Activated CD4-positive, alpha-beta T cell treated with anti-CD3 and anti-CD28 coated beads, Interleukin-2, amount 50 U/mL, for 48 hours (primary cell): ENCODE measurements around the gene CLCN5.

Source experiments
- DNase-seq, 2 experiments: peaks; one replicate each; pipeline ENCODE4 v3.0.0-alpha.2; 2020

Gene CLCN5

DNA sequence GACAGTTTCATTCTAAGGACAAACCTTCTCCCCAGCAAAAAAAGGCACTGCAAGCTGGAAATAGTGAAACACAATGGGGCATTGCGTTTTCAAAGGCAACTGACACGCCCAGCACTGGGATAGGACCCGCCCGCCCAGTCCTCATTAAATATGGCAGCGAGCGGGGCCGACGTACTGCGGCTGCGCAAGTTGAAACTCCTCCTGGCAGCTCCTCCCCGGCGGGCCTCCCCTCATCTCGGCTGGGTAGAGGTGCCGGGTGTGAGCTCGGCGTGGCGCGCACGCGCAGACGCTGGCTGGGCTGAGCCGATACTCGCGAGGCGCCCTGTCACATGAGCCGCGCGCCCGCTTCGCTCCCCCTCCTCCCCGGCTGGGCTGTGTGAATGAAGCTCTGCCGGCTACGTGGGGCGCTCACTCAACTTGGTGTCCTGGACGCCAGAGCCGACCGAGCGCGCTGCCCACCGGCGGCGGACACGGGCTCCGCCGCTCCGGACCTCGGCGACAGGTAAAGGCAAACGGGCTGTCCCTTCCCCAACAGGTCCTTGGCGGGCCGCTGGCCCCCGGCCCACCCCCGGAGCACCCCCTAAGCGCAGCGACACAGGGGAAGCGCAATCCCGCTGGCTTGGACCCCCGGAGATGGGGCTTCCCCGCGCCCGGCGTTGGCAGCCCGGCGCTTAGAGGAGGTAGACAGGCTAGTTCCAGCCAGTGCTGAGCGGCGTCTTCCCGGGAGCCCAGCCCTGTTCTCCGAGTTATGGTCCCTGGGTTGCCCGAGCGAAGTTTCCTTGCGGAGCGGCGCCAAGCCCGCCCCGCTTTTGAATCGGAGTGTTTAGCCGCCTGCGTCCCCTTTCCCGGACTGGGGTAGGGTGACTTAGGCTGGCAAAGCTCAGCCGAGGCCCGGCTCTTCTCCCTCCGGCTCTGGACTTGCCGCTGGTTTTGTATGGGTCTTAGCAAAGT is at the start of gene CLCN5:
Gene CLCN5, plus strand, starts transcription at position 306 of the 951 bp plus-strand sequence. CDS start 2,703 bp downstream, outside the sequence.
- DNase-seq, result peak; percentile 90 to 91

DNA sequence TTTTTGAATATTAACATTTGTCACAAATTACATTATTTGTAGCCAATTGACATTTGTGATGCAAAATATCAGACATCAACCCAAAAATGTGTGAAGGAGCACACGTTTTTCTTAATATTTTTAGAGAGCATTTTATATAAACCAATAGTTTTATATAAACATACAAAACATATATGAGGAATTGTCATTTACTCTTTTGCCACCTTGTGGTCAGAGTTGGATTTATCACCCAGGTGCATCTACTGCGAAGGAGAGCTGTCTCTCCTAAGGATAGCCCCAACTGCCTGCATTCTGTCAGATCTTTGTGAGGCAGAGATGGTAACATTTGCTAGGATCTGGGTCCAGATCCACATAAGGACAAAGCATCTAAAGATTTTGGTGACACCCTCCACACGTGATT is 45.6 kb upstream of the CLCN5 start:
- DNase-seq, result peak in 1 of 2 experiments; percentile 11

DNA sequence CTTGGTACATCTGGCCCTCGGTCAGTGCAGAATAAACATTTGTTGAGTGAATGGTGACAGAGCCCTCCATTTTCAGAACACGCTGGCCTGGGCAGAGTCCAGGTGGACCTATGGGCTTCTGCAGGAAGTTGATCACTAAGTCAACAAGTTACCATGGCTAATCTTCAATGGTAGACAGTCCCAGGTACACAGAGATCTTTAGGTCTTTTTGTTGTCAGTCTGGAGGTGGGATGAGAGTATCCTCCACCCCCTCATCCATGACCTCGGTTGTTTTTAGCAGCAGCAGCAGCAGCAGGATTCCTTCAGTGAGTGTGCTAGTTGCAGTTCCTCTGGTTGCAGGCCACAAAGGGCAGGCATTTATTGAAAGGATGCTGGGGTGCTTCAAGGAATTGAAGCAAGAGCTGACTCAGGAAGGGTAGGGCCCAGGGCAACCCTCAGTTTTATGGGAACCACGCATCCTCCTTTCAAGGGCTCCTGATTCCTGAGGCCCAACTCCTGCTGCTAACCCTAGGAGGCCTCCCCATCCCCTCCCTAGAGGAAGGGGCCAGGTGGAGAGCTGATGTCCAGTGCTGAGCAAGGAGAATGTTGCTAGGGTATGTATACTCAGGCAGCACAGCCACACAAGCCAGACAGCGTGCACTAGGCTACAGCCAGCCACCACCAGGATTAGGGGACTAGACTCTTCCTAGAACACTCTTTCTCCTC is 44.8 kb upstream of the CLCN5 start:
- DNase-seq, result no peak

DNA sequence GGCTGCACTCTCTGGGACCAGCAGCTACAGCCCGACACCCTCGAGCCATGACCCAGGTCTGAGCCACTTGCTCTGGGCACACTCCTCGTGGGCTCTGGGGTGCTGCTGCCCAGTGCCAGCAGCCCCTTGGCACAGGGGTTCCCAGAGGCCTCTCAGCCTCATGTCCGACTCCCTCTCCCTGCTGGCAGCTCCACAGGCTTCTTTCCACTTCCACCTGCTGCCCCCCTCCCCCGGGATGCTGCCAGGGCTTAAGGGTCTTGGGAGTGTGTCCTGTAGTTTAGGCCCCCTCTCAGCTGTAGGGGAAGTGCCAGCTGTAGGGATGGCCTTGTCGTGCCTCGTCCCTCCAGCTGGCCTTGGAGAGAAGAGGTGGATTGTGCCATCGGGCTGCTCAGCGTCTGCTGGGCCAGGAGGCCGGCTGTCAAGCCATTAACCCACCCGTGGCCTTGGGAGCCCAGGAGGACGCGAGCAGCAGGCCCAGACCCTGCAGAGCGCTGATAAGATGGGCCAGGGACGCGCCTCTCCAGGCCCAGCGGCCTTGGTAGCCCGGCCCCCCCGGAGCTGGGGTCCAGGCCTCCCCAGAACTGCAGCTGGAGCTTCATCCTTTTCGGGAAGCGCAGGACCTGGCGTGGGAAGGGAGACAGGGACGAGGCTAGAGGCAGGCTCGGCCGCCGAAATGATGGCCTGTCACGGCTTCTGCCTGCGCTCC is 44.1 kb upstream of the CLCN5 start:
- no peak for DNase-seq

DNA sequence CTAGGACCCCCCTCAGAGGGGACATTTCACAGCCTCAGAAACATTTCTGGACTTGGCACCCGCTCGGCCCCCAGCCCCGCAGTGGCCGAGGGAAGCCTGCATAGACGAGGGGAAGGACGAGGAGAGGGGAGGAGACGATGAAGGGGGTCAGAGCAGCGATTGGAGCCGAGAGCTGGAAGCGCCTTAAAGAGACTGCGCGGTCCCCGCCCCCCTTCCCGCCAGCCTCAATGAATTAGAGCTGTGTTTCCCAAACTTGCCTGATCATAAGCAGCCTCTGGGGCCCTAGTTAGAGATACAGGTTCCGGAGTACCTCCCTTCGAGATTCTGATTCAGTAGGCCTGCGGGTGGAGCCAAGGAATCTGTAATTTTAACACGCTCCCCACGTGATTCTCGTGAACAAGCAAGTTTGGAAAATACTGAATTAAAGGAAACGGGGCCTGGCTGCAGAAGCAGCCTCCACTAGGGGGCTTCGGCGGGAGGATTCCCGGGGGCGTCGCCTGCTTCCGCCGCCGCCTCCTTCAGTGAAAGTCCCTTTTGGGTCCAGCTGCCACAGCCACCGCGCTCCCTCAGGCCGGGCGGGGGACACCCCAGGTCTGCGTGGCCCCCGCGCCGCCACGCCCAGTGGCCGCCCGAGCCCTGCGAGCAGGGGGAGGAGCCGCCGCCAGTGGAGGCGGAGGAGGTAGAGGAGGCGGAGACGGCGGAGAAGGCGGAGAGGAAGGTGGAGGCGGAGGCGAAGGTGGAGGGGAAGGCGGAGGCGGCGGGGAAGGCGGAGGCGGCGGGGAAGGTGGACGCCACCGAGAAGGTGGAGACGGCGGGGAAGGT is 43.4 kb upstream of the CLCN5 start, which contains the start of gene USP27X:
Gene USP27X, plus strand, starts transcription at position 651 of the 822 bp plus-strand sequence. CDS start 824 bp downstream, outside the sequence.
- peak; percentile 59 to 68 for DNase-seq

DNA sequence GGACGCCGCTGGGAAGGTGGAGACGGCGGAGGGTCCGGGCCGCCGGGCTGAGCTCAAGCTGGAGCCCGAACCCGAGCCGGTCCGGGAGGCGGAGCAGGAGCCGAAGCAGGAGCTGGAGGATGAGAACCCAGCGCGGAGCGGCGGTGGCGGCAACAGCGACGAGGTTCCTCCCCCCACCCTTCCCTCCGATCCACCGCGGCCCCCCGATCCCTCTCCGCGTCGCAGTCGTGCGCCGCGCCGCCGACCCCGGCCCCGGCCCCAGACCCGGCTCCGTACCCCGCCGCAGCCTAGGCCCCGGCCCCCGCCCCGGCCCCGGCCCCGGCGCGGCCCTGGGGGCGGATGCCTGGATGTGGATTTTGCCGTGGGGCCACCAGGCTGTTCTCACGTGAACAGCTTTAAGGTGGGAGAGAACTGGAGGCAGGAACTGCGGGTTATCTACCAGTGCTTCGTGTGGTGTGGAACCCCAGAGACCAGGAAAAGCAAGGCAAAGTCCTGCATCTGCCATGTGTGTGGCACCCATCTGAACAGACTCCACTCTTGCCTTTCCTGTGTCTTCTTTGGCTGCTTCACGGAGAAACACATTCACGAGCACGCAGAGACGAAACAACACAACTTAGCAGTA is 42.6 kb upstream of the CLCN5 start:
- DNase-seq, result no peak

DNA sequence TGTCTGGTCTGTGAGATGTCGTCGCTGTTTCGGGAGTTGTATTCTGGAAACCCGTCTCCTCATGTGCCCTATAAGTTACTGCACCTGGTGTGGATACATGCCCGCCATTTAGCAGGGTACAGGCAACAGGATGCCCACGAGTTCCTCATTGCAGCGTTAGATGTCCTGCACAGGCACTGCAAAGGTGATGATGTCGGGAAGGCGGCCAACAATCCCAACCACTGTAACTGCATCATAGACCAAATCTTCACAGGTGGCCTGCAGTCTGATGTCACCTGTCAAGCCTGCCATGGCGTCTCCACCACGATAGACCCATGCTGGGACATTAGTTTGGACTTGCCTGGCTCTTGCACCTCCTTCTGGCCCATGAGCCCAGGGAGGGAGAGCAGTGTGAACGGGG is 41.7 kb upstream of the CLCN5 start:
- no peak for DNase-seq

DNA sequence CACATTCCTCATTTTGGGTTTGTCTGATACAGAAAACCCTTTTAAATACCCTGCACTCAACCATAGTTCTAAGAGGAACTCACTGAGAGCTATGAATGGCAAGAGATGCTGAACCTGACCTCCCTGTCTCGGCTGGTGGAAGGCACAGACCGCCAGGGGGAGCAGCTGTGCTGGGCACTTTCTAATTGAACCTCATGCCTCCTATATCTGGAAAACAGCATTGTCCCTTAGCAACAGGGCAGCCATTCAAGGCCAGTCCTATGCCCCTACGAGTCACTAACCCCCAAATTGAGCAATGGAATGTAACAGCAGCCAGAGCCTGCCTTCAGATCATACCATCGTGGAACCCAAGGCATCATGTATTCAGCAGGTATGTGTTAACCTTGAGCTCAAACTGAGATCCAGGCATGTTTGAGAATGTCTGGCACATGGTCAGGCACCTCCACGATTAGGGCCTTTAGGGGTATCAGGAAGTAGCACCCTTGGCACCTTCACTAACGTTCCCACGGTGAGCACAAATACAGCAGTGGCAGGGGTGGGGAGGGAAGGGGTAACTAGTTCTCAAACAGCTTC is 38.0 kb upstream of the CLCN5 start:
- DNase-seq, result peak; percentile 59 to 65

DNA sequence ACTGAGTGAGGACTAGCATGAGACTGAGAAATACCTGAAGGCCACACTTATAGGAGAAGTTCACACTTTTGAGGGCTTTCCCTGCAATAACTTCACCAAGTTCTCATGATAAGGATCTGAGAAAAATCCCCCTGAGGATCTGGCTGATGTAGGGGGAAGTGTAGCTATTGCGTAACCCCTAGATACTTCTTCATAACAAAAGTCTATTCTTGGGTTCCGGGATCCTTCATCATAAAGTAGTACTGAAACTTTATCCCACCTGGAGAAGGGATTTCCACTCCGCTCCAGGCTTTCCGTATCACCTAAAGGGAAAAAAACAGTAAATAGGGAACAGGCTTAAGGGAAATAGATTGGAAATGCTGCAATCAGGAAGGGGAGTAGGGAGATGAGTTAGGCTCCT is 29.9 kb upstream of the CLCN5 start:
- DNase-seq, result no peak

DNA sequence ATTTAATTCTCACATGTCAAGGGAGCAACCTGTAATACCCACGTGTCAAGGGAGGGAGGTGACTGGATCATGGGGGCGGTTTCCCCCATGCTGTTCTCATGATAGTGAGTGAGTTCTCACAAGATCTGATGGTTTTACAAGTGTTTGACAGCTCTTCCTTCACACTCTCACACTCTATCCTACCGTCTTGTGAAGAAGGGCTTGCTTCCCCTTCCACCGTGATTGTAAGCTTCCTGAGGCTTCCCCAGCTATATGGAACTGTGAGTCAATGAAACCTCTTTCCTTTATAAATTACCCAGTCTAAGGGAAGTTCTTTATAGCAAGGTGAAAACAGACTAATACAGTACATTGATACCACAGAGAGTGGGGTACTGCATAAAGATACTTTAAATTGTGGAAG is 25.4 kb upstream of the CLCN5 start:
- no peak for DNase-seq

DNA sequence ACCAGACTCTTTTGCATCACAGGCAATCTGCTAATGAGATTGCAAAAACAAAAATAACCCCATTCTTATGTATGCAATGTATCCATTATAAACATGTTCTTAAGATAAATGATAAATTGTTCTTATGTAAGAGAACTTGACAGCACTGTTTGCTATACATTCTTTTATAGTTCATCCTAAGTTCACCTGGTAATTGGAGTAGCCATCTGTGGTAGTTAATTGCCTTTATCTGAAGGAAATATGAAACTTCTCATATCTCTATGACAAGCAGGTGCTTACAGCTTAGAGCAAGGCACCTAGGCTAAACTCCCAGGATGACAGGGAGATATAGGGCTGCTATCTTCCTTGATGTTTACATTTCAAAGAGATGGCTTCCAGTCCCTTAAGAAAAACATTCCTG is 21.3 kb upstream of the CLCN5 start:
- DNase-seq, result no peak

DNA sequence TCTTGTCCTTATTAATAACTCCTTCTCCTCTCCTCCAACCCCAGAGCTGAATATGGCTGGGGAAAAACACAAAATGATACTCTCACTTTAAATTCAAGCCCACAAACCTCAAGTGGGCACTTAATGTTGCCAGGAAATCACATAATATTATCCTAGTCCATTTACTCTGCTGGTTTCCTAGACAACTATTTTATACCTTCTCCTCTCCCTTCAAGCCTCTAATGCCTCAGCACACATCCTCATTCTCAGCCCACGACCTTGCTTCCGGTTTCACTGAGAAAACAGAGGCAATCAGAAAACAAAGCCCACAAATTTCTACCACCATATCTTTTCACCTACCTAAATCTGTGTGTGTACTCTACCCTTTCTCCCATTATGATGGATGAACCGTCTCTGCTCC is 12.1 kb upstream of the CLCN5 start:
- no peak for DNase-seq

DNA sequence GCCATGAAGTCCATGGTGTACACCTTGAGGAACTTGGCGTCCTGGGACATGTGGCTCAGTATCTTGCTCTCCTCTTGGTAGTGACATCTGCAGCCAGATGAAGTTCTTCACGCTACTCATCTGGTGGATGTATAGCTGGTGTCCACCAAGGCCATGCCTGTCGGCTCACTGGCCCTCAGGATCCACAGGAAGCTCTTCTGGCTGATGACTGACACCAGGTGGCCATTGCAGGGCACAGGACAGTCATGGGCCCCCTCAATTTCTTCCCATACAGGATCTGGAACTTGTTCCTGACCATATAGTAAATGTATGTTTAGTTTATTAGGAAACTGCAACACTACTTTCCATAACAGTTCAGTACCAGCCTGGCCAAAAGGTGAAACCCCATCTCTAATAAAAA is 10.3 kb upstream of the CLCN5 start:
- no peak for DNase-seq

DNA sequence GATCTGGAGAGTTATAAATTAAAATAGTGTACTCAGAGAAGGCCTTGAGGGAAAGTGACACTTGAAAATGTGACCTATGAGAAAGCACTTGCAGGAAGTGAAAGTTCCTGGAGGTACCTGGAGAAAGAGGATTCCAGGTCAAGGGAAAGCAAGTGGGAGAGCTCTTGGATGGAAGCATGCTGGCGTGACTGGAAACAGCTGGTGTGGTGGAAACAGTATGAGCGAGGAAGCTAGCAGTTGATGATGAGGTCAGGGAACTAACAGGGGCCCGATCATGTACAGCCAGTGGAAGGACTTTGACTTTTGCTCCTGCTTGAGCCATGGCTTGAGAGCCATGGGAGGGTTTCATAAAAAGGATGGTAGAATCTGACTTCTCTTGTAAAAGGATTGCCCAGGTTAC is 9.5 kb upstream of the CLCN5 start:
- no peak for DNase-seq

DNA sequence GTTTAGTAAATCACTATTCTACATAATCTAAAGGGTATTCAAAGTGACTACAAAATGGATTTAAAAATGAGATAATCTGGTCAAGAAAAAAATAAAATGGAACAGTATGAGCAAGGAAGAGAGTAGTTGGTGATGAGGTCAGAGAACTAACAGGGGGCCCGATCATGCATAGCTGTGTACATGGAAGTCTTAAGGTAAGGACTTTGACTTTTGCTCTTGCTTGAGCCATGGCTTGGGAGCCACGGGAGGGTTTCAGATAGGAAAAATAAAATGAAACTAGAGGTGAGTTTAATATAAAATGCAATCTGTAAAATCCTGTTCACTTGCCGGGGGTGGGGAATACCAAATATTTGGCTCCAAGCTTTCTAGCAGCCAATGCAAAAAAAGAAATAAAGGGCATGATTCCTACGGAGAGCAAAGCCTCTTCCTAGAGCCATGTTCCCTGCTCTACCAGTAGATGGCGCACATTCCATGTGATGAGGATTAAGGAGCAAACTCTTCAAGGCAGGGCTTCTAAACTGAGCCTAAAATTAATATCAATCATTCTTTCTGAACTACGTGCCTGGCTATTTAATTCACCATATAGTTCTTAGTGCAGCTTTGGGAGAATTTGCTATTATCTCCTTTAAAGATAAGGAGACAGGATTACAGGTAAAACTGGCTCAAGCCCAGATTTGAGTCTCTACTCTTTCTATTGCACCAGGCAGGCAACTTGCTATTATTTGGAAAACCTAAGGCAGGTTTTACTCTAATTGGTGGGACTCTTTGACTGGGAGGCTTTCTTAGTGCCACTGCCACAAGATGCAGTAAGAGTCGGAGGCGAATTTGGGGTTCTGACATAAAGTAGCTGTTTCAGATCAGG is 6.8 kb upstream of the CLCN5 start:
- DNase-seq, result peak; percentile 13 to 31

DNA sequence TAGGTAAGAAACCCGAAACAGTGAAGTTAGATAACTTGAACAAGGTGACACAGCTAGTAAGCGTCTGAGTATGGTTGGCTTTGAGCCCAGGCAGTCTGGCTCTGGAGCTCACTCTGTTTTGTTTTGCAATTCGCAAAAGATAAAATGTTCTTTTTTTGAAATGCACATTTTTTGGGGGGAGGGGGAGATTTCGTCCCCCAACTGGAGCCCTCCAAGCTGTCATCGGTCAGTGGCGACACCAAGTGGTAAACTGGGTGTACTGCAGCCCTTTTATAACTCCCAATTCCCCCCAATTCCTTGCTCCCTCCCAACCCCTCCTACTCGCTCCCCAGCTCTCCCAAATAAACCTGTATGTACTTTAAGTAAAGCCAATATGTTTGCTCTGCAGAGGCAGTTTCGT is 2.8 kb upstream of the CLCN5 start:
- DNase-seq, result peak; percentile 24 to 26

DNA sequence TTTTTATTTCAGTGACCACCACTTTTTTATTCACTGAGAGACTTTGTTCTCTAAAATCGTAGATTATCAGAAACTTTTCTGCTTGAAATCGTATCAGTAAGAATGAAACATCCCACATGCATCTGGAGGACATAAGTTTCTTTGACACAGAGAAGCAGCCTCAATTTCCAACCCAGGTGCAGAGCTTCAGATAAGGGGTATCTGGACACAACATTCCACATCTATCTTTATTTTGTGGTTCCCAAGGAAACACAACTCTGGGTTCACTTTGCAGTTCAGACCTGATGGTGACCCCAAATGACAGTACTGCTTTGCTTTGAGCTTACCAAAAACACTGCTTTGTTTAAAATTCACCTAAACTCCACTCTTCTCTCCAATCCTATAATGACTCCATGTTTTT is 1.3 kb upstream of the CLCN5 start:
- DNase-seq, result no peak

DNA sequence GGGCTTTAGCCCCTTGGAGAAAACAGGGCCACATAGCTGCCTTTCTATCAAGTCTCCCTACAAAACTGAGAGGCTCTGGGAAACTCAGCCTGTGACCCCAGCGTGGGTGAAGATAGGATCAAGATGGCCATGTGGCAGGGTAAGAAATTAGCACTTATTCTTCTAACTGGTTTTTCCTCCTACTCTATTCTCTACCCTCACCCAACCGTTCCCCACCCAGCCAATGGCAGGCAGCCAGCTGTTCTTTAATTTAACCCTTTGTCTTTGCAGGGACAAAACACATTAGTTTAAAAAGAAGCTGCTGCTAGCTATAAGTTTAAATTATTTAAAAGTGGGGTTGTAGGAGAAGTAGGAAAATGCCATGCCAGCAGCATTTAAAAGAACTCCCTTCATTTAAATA is 2.8 kb downstream of the CLCN5 start:
- DNase-seq, result no peak

DNA sequence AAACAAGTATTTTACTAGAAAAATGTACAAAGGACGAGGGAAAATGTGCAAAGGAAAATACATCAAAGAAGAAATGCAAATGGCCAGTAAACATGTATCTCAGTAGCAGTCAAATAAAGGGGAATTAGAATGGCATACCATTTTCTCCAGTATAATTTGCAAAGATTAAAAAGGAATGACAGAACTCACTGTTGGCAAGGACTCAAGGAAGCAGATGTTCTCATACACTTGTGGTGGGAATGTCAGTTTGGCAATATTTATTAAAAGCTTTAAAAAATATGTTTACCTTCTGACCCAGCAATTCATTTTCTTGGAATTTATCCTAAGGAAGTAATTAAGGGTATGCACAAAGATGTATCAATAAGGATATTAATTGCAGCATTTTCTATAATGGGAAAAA is 7.6 kb downstream of the CLCN5 start:
- no peak for DNase-seq

DNA sequence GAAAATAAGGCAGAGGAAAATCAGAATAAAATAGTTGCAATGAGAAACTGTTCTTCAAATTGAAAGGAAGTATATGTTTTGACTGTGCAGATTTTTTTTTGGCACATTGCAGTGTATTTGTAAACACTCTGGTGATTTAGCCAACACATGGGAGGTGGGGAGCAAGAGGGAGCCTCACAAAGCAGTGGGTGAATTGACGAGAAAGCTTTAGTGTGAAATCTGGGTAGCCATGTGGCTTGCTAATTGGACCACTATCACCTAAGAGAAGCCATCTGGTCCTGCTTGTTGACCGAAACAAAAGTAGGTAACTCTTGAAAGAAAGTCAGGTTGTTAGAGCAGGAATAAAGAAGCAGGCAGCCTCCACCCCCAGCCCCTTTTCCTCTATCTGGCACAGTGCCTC is 10.4 kb downstream of the CLCN5 start:
- no peak for DNase-seq

DNA sequence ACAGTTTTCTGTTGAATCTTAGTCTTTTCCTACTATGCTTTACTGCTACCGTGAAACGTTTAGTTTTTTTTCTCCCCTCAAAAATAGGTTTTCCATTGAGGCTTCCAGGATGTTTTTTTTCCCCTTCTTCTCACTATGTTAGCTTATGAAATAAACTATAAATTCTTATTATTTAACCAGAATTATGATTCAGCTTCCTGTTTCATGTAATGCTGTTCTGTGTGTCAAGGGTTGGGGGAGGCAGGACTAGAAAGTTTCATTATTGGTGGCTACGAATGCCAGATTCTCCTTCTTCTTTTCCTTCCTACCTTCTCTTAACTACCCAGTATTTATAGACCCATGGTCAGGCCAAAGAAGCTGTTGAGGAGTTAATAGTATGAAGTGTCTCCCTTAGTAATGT is 11.8 kb downstream of the CLCN5 start:
- DNase-seq, result no peak
